ENCODE data around the gene TMEM176A.
"Not testable (repeated sequence)": the region's sequence is repeated elsewhere in the genome, so short reads cannot be mapped to it uniquely, and the experiment has no call there.

Gene TMEM176A

GRCh38 chr7:150788474-150789269 lies 11.9 kb upstream of the TMEM176A start:
- no peak for DNase-seq

- DNase-seq = no peak
Measured at GRCh38 chr7:150790416-150791075, 10.0 kb upstream of the TMEM176A start.

GRCh38 chr7:150791304-150791703 lies 9.3 kb upstream of the TMEM176A start:
- DNase-seq = no peak

GRCh38 chr7:150791746-150792452 lies 8.7 kb upstream of the TMEM176A start:
- DNase-seq = no peak

GRCh38 chr7:150793569-150794238 lies 6.9 kb upstream of the TMEM176A start:
- DNase-seq = no peak

GRCh38 chr7:150797661-150798060 lies 2.9 kb upstream of the TMEM176A start:
- no peak for DNase-seq

GRCh38 chr7:150799156-150799555 lies 1.4 kb upstream of the TMEM176A start:
- no peak for DNase-seq

- DNase-seq = no peak
Measured at GRCh38 chr7:150799741-150800580, 608 bp upstream of the TMEM176A start, which contains the start of gene TMEM176B. Gene TMEM176B (minus strand): TSS chr7:150800364. CDS start chr7:150796569, 3,795 bp downstream.

GRCh38 chr7:150801242-150801945 lies 825 bp downstream of the TMEM176A start:
- DNase-seq = no peak

GRCh38 chr7:150801946-150802771 lies 1.6 kb downstream of the TMEM176A start:
- DNase-seq = no peak

GRCh38 chr7:150803161-150803860 lies 2.7 kb downstream of the TMEM176A start:
- DNase-seq = no peak

- no peak for DNase-seq
Measured at GRCh38 chr7:150804802-150805201, 4.2 kb downstream of the TMEM176A start.

GRCh38 chr7:150805864-150806263 lies 5.3 kb downstream of the TMEM176A start:
- DNase-seq = no peak

- no peak for DNase-seq
Measured at GRCh38 chr7:150806454-150806853, 5.9 kb downstream of the TMEM176A start.

- no peak for DNase-seq
Measured at GRCh38 chr7:150806863-150807262, 6.3 kb downstream of the TMEM176A start.

GRCh38 chr7:150807616-150808438 lies 7.3 kb downstream of the TMEM176A start:
- not testable (repeated sequence) for DNase-seq

- DNase-seq = no peak
Measured at GRCh38 chr7:150814328-150815001, 13.9 kb downstream of the TMEM176A start.

GRCh38 chr7:150818971-150819370 lies 18.4 kb downstream of the TMEM176A start:
- DNase-seq = no peak
